ENCODE measurements around the gene FOXO3B. TPM values are rescaled to one million over a fixed set of nuclear protein-coding genes. Genes with fewer than 3 reads are reported as not detected.
"Not testable (repeated sequence)": the region's sequence is repeated elsewhere in the genome, so short reads cannot be mapped to it uniquely, and the experiment has no call there.

Gene FOXO3B
- 4.0 and 4.5 TPM in 2 replicates for total RNA-seq

DNA sequence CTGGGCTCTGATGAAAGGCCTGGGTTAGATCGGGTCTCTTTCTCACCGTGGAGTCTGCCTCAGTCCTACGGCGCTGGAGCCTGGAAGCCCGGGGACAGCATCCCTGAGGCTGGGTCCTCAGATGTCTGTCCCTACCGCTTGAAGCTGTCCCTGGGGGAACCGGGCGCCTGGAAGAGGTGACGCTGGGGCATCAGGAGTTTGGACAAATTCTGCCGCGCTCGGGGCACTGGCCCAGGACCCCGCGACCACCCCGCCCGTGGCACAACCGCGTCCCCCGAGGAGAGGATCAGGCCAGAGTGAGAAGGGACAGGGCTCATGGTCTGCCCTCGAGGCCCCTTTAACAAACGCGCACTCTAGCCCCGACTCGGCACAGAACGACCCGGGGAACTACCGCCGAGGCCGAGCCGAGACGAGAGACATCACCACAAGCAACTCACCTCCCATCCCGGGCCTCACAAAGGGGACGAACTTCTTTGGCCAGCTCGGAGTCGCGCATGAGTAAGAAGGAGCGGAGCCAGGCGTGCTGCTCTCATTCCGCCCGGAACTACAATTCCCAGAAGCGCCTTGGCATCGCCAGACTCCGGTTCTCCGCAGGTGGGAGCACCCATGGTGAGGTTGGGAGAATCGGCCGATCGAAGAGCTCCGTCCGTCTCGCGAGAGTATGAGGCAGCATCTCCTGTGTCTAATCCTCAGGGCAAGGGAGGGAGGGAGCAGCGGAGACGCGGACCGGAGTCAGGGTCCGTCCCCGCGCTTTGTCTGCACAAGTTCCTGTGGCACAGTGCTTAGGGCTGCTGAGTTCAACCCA, at the start of gene FOXO3B:
Gene FOXO3B (minus strand): TSS at position 548 of the 805 bp plus-strand sequence. CDS start 663 bp downstream, outside the sequence.
- intact Hi-C loops (cut with micrococcal nuclease) = not testable (repeated sequence)

DNA sequence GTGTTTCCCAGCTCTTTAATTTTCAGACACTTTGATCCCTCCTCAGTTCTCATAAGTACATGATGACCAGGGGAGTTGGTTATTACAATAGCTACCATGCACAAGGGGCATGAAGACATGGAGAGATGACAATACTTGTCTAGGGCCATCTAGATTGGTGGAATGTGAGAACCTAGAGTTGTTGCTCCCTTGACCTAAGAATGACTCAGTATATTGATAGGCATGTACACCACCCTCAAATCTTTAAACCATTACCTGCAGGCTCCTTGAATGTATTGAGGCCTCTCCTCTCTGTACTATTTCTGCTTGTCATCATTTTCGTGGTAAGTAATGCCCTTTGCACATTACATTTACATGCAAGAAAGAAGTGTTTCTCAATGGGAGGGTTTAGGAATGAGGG, 41.4 kb upstream of the FOXO3B start:
- intact Hi-C loops (cut with micrococcal nuclease) = not testable (repeated sequence)

DNA sequence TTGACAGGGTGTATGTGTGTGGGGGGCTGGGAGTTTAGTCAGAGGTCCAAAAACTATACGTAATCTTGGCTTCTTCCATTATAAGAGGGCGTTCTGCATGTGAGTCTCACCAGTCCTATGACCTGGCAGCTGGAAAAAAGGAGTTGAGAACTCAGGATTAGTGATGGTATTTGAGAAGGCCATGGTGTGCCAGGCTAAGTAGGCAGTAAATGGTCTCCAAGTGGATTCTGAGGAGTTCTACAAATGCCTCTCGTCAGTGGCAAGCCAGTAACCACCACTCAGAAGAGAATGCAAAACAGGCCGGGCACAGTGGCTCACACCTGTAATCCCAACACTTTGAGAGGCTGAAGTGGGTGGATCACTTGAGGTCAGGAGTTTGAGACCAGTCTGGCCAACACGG, 40.5 kb upstream of the FOXO3B start:
- intact Hi-C loops (cut with micrococcal nuclease) = not testable (repeated sequence)

DNA sequence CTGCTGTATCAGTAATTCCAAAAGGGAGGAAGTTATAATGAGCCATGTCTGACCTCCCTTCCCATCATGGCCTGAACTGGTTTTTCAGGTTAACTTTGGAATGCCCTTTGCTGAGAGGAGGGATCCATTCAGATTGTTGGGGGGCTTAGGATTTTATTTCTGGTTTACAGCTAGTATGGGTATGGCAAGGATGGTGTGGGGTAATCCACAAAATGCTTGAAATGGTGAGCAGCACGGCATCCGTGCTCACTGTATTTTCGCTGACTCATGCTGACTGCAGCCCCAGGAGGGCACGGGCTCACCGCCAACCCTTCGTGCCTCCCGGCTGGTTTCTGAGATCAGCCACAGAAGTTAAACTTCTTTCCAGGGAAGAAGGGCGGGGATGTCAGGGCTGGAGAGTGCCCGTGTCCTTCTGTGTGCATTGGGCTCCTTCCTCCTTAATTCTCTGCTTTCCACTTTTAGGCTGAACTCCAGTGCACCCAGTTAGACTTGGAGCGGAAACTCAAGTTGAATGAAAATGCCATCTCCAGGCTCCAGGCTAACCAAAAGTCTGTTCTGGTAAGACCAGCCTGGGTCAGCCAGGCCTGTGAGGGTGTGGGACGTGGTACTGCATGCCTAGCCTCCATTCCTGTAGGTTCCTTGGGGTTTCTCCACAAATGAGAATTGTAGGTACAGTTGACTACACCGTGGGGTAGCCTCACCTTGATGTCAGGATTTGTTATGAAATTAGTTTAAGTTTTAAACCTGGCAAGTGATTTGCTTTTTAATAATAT, 39.8 kb upstream of the FOXO3B start:
- intact Hi-C loops (cut with micrococcal nuclease) = not testable (repeated sequence)

DNA sequence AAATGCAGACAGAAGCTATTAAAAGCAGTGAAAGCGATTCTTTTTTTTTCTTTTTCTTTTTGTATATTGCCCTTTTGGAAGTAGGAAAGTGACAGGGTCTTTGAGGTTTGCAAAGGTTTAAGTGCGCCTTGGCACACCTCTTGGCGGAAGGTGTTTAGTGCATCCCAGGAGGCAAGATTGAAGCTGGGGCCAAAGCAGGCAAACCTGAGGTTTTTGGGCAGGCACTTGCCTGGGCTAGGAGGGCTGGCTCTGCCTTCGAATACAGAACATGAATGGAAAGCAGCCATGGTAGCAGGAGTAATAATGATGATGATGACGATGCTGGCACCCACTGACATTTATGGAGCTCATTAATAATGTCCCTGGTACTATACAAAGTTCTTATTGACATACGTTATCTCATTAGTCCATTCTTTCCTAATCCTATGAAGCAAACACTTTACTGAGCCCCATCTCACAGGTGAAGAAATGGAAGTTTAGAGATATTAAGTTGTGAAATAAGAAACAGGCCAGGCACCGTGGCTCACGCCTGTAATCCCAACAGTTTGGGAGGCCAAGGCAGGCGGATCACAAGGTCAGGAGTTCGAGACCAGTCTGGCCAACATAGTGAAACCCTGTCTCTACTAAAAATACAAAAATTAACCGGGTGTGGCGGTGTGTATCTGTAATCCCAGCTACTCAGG, 37.5 kb upstream of the FOXO3B start:
- intact Hi-C loops (cut with micrococcal nuclease) = not testable (repeated sequence)

DNA sequence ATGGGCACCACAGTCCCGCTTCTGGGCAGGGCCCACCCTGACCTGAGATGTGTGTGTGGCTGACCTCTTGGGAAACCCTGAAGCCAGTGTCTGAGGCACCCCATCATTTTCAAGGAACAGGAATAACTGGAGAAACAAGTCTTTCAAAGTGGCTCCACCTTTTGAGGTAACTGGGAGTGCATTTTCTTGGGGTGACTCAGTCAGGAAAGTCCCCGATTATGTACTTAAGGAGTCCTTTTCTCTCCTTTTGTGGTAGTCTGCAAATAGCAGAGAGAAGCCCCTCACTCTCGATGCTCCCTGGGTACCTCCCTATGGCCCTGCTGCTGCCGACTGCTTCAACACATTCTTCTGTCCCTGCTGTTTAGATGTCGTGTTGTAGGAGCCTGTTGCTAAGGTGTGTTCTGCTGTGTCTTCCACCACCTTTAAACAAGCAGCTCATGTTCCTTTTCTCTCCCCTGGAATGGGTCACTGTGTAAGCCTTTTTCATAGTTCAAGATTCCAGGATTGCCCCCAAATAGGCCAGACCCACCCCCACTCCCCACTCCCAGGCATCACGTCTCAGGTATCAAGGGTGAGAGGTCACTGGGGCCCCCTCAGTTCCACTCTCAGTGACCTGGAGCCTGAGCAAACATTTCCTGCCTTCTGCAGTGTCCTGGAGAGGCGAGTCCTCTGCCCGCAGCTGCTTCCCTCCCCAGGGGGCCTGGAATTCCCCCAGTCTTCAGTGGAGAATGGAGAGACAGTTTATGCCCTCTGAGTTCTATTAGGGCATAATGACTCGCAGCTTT, 36.7 kb upstream of the FOXO3B start:
- intact Hi-C loops (cut with micrococcal nuclease) = not testable (repeated sequence)

DNA sequence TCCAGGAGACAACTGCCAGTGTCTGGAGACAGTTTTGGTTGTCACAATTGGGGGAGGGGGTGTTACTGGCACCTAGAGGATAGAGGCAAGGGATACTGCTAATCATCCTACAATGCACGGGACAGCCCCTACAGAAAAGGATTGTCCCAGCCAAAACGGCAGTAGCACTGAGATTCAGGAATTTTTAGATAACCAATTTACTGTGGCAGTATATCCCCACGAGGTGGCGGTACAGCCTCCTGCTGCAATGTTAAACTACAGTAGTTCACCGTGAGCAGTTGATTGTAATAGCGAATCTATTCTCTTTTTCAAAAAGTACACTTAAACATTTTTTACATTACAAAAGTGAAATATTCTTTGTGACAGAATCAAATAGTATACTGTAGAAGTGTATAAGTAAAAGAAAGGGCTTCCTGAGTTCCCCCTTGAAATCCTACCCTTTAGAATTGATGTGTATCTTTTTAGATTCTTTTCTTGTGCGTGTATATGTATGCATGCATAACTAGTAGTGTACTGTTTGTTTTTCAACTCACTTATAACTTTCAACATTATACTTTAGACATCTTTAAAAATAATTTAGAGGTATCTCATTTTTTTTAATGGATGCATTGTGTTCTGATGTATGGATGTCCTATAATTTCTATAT, 30.4 kb upstream of the FOXO3B start:
- intact Hi-C loops (cut with micrococcal nuclease) = not testable (repeated sequence)

DNA sequence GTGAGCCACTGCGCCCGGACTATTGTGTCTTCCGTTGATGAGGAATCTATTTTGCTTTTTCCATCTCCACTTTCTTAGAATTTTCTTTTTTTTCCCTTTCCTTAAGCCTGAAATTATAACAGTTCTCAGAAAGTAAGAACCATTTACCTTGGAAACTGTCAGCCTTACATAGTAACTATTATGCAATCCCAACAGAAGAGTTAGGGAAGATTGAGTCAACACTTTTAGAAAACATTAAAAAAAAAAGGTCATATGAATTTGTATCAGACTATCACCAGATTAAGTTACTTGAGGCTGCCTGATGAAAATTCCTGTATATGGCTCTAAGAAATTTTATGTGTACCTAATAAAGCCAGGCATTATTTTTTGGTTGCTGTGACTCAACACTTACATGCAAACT, 26.1 kb upstream of the FOXO3B start:
- intact Hi-C loops (cut with micrococcal nuclease) = not testable (repeated sequence)

DNA sequence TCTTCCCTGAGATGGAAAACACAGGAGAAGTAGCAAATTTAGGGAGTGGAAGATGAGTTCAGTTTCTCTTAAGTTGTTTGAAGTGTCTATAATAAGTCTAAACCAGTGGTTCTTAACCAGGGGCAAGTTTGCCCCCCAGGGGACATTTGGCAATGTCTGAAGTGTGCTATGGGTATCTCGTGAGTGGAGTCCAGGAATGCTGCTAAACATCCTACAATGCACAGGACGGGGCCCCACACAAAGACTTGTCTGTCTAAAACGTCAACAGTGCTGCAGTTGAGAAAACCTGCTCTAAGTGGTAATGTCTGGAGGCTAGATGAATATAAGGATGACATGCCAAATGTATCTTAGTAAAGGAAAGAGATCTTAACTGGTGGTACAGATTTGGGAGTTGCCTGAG, 23.8 kb upstream of the FOXO3B start:
- intact Hi-C loops (cut with micrococcal nuclease) = not testable (repeated sequence)

DNA sequence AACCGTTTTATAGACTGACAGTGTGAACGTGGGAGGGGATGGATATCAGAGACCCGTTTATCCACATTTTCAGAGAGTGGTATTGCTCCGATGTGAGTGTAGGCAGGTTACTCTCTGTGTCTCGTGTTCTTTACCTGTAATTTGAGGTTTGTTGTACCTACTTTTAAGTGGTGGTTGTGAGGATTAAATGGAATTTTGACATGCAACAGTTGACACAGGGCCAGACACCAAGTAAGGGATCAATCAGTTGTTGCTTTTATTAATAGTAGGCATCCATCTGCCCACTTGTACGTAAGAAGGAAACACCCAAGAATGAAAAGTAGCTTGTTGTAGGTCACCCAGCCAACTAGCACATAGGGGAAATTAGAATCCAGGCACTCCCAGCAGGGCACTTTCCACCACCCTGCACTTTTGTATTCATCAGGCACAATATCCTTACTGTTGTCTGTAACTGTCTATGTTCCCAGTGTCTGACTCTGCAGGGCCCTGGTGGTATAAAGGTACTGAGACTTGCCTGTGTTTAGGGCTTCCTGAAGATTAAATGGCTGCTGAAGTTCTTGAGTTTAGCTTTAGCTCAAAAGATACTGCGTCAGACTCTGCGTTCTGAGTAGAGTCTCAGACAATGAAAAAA, 16.5 kb upstream of the FOXO3B start:
- intact Hi-C loops (cut with micrococcal nuclease) = not testable (repeated sequence)

DNA sequence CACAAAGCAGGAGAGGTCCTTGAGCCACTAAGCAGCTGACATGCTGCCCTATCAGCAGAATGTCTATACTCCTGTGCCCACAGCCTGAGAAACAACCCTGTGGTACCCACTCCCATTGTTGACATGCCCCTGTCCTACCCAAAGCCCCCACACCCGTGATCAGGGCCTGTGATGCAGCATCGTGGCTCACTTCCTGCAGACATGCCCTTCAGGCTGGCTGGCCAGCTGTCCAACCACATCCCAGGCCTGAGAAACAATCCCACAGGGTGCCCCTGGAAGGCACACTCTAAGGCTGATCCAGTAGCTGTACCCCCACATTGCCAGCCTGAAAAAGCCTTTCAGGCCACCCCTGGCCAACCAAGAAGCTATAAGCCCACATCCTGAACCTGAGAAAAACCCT, 13.0 kb upstream of the FOXO3B start:
- intact Hi-C loops (cut with micrococcal nuclease) = not testable (repeated sequence)

DNA sequence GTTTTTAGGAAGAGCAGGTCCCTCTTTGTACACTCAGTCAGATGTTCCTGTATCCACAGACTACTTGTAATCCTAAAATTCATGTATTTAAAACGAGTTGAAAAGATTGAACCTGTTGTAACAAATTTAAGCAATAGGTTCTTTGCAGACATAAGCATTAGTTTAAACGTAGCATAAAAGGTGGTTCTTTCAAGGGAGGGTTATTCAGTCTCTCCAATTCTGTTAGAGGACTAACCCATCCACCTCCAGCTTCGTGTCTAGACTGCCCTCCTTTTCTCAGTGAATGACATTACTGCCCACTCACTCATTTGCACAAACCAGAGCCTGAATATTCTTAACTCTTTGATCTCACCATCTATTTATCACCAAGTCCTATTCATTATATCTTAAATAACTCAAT, 554 bp upstream of the FOXO3B start:
- intact Hi-C loops (cut with micrococcal nuclease) = not testable (repeated sequence)

DNA sequence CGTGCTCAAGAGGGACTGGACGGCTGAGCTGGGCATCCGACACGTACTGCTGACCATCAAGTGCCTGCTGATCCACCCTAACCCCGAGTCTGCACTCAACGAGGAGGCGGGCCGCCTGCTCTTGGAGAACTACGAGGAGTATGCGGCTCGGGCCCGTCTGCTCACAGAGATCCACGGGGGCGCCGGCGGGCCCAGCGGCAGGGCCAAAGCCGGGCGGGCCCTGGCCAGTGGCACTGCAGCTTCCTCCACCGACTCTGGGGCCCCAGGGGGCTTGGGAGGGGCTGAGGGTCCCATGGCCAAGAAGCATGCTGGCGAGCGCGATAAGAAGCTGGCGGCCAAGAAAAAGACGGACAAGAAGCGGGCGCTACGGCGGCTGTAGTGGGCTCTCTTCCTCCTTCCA, 4.7 kb downstream of the FOXO3B start:
- intact Hi-C loops (cut with micrococcal nuclease) = not testable (repeated sequence)

DNA sequence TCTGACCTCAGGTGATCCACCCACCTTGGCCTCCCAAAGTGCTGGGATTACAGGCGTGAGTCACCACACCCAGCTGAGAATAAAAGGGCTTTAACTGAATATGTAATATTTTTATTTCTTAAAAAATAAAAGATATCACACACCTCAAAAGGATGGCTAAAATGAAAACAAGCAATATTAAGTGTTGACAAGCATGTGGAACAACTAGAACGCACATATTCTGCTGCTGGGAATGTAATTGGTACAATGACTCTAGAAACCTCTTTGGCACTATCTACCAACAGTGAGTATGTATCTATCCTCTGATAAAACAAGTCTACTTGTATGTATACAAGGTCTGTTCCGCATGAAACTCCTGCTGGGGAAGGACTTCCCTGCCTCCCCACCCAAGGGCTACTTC, 5.2 kb downstream of the FOXO3B start:
- intact Hi-C loops (cut with micrococcal nuclease) = not testable (repeated sequence)

DNA sequence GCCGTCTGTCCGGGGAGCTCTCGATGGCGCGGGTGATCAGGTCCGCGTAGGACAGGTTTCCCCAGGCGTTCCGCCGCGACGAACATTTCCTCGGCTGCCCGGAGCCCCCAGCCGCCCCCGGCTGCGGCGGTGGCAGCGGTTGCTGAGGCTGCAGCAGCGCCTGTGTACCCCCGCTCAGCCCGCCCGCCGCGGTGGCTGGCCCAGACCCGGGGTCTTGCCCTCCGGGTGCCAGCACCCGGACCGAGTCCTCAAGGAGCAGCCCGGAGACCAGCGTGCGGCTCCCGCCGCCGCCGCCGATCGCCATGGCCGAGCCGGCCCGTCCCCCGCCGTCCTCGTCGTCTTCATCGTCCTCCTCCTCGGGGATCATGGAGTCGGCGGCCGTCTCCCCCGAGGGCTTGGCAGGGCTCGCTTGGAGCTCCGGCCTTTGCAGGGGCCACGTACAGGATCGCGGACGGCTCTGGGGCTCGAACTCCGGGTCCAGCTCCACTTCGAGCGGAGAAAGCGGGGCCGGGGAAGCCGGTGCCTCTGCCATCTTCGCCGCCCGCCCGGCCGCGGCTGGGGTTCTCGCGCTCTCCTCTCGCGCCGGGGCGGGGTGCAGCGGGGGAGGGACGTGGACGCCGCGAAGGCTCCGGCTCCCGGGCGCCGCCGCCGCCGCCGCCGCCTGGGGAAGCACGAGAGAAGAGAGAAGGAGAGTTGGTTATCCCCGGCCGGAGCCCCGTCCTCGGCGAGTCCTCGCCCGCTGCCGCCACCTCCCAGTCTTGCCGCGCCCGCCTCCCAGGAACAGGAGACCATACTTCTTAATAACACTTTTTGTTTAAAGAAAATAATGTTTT, 9.5 kb downstream of the FOXO3B start:
- intact Hi-C loops (cut with micrococcal nuclease) = not testable (repeated sequence)

DNA sequence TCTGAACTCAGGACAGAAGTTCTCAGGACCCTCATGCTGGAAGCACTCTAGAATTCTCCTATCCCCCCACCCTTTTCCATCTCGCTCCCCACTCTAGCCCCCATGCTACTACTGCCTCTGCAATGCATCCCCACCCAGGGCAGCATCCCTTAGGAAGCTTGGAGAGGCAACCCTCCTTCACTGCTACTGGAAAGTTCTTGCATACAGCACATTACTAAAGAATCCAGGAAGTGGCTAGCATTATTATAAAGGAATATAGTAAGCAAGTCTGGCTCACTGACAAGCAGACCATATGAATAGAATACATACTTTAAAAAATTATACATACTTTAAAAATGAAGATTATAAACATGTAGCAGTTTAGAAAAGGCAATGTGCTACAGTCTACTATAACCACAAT, 13.5 kb downstream of the FOXO3B start:
- intact Hi-C loops (cut with micrococcal nuclease) = not testable (repeated sequence)

DNA sequence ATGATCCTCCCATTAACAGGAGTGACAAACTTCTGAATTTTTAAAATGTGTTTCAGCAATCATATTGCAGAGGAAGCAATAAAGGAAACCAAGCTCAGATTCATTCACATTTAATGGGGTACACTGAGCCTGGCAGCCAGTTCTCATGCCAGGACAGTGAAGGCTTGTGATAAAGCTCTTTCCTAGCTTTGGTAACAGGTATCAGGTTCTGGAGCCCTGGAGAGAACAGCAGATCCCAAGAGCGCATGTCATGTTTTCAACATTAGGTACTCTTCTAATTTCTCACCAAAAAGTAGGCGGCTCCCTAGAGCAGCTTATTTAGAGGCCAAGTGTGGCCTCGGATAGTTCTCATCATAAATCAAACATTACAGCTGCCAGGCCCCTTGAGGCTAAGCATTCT, 14.6 kb downstream of the FOXO3B start:
- intact Hi-C loops (cut with micrococcal nuclease) = not testable (repeated sequence)

DNA sequence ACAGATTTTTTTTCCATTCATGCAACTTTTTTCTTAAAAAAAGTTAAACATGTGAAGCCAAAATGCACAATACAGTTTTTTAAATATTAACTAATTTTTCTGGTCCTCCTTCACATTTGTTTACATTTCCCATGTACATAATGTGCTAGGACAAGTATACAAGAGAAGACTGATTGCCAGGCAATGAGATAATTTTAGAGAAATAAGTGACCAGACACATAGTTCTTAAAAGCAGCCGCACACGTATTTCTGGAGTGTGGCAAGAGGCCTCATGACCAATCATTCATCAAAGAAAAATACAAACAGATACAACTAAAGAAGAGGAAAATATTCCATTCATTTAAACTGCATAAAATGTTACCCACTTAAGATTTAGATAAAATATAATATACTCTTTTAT, 15.8 kb downstream of the FOXO3B start:
- intact Hi-C loops (cut with micrococcal nuclease) = not testable (repeated sequence)

DNA sequence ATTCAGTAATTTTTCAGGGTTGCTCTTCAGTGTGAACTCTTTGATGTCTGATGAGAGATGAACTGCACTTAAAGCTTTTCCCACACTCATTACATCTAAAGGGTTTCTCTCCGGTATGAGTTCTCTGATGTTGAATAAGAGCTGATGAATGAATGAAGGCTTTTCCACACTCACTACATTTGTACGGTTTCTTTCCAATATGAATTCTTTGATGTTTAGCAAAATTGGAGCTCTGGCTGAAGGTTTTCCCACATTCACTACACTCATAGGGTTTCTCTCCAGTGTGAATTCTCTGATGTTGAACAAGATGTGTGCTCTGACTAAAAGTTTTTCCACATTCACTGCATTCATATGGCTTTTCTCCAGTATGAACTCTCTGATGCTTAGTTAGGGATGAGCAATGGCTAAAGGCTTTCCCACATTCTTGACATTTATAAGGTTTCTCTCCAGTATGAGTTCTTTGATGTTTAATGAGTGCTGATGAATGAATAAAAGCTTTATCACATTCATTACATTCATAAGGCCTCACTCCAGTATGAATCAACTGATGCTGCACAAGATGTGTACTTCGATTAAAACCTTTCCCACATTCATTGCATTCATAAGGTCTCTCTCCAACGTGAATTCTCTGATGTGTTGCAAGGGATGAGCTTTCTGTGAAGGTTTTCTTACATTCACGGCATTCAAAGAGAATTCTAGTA, 20.0 kb downstream of the FOXO3B start:
- intact Hi-C loops (cut with micrococcal nuclease) = not testable (repeated sequence)

Data from T-helper 2 cell treated with Interferon-gamma antibody and Interleukin-4, amounts not matched to agents 100 ng/mL and 5 ng/mL, for 36 hours (primary cell).